ENCODE data around the gene ZNF45.
"Not testable (repeated sequence)": the region's sequence is repeated elsewhere in the genome, so short reads cannot be mapped to it uniquely, and the experiment has no call there.

GRCh38 chr19:43949803-43950202, 14.7 kb upstream of the ZNF45 start:
- TF ChIP-seq, protein P1, sequence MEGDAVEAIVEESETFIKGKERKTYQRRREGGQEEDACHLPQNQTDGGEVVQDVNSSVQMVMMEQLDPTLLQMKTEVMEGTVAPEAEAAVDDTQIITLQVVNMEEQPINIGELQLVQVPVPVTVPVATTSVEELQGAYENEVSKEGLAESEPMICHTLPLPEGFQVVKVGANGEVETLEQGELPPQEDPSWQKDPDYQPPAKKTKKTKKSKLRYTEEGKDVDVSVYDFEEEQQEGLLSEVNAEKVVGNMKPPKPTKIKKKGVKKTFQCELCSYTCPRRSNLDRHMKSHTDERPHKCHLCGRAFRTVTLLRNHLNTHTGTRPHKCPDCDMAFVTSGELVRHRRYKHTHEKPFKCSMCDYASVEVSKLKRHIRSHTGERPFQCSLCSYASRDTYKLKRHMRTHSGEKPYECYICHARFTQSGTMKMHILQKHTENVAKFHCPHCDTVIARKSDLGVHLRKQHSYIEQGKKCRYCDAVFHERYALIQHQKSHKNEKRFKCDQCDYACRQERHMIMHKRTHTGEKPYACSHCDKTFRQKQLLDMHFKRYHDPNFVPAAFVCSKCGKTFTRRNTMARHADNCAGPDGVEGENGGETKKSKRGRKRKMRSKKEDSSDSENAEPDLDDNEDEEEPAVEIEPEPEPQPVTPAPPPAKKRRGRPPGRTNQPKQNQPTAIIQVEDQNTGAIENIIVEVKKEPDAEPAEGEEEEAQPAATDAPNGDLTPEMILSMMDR (IDR thresholded peaks at IDR 0.05 in 8 of 11, conservative IDR thresholded peaks at IDR 0.05 in 3 of 11) = not testable (repeated sequence)
- not testable (repeated sequence) for TF ChIP-seq POLR2AphosphoS5 (IDR thresholded peaks at IDR 0.05)

All from spleen (tissue), 7 donors.